HEK293 (cell line): ENCODE data around the gene UBA52.

Experiments used
- CTCF ChIA-PET: fragments of 350-600 bp; formaldehyde crosslinking; extraction: SDS; loops from one replicate; lab custom pipeline; 2021; ENCODE audit warnings: antibody characterized with exemption; lab: Yijun Ruan, JAX
- POLR2A ChIA-PET: fragments of 300-600 bp; formaldehyde crosslinking; extraction: SDS; loops from one replicate; lab custom pipeline; 2020; ENCODE audit warnings: antibody characterized with exemption, inconsistent platforms; lab: Yijun Ruan, JAX
- H3K27ac ChIP-seq: fragments of 200-500 bp; sonication (Bioruptor generic); 2 replicates; pipeline ENCODE4 v1.5.1; 2014; ENCODE audit warnings: low read depth, low read length, control low read depth, inconsistent platforms; ENCODE audit errors: extremely low read depth
- H3K36me3 ChIP-seq, 2 experiments: fragments of 200-500 bp in 1 of 2; sonication (Bioruptor generic) in 1 of 2; 1 replicate in 1 of 2; 2 replicates in 1 of 2; pipeline ENCODE4 v1.5.1; 2014 to 2017; ENCODE audit warnings: inconsistent platforms in 2 of 2, low read length in 2 of 2; ENCODE audit not compliant: control insufficient read depth in 2 of 2, insufficient read depth in 1 of 2
- H3K4me1 ChIP-seq: fragments of 200-500 bp; sonication (Bioruptor generic); 2 replicates; pipeline ENCODE4 v1.5.1; 2014; ENCODE audit warnings: mild to moderate bottlenecking, low read length, inconsistent platforms; ENCODE audit not compliant: control insufficient read depth, insufficient read depth
- H3K4me3 ChIP-seq: 2 replicates; pipeline ENCODE4 v1.5.1; 2011; ENCODE audit warnings: low read depth, mild to moderate bottlenecking, control low read depth, low read length, moderate library complexity
- H3K9me3 ChIP-seq: fragments of 200-500 bp; sonication (Bioruptor generic); 2 replicates; pipeline ENCODE4 v1.5.1; 2014; ENCODE audit warnings: low read depth, low read length, inconsistent platforms; ENCODE audit not compliant: control insufficient read depth, insufficient read depth
- EGR2 ChIP-seq: fragments of 450-650 bp; formaldehyde crosslinking; IDR thresholded peaks from 2 replicates; pipeline ENCODE4 v1.5.1; 2016; ENCODE audit warnings: low read depth, missing biosample characterization, missing genetic modification characterization
- GLI2 ChIP-seq: fragments of 450-650 bp; formaldehyde crosslinking; IDR thresholded peaks from 2 replicates; pipeline ENCODE4; 2017; ENCODE audit warnings: missing biosample characterization, missing genetic modification characterization, low read depth, borderline replicate concordance
- GLIS2 ChIP-seq: fragments of 450-650 bp; formaldehyde crosslinking; IDR thresholded peaks from 2 replicates; pipeline ENCODE4 v1.5.1; 2016; ENCODE audit warnings: missing biosample characterization, missing genetic modification characterization
- KLF16 ChIP-seq: fragments of 450-650 bp; formaldehyde crosslinking; IDR thresholded peaks from 2 replicates; pipeline ENCODE4 v1.5.1; 2017; ENCODE audit warnings: missing biosample characterization, missing genetic modification characterization
- KLF9 ChIP-seq: fragments of 450-650 bp; formaldehyde crosslinking; IDR thresholded peaks from 2 replicates; pipeline ENCODE4 v1.5.1; 2016; ENCODE audit warnings: missing biosample characterization, missing genetic modification characterization, low read depth
- ZFP3 ChIP-seq: fragments of 450-650 bp; formaldehyde crosslinking; IDR thresholded peaks from 2 replicates; pipeline ENCODE4 v1.5.1; 2016; ENCODE audit warnings: low read depth, missing biosample characterization, missing genetic modification characterization
- ZFP41 ChIP-seq: fragments of 450-650 bp; formaldehyde crosslinking; IDR thresholded peaks from 2 replicates; pipeline ENCODE4 v1.5.1; 2016; ENCODE audit warnings: missing biosample characterization, missing genetic modification characterization, borderline replicate concordance
- ZNF114 ChIP-seq: fragments of 450-650 bp; formaldehyde crosslinking; IDR thresholded peaks from 2 replicates; pipeline ENCODE4 v1.5.0; 2017; ENCODE audit warnings: missing biosample characterization, missing genetic modification characterization
- ZNF169 ChIP-seq: fragments of 450-650 bp; formaldehyde crosslinking; IDR thresholded peaks from 2 replicates; pipeline ENCODE4 v1.5.1; 2016; ENCODE audit warnings: missing biosample characterization, missing genetic modification characterization
- ZNF2 ChIP-seq: fragments of 450-650 bp; formaldehyde crosslinking; IDR thresholded peaks from 2 replicates; pipeline ENCODE4 v1.5.1; 2016; ENCODE audit warnings: missing biosample characterization, missing genetic modification characterization
- ZNF214 ChIP-seq: fragments of 450-650 bp; formaldehyde crosslinking; IDR thresholded peaks from 2 replicates; pipeline ENCODE4 v1.5.1; 2017; ENCODE audit warnings: missing biosample characterization, mild to moderate bottlenecking, missing genetic modification characterization, borderline replicate concordance
- ZNF394 ChIP-seq: fragments of 450-650 bp; formaldehyde crosslinking; IDR thresholded peaks from 2 replicates; pipeline ENCODE4 v1.5.1; 2016; ENCODE audit warnings: missing biosample characterization, missing genetic modification characterization, mild to moderate bottlenecking, moderate library complexity, borderline replicate concordance
- ZNF580 ChIP-seq: fragments of 450-650 bp; formaldehyde crosslinking; IDR thresholded peaks from 2 replicates; pipeline ENCODE4 v1.5.1; 2016; ENCODE audit warnings: missing biosample characterization, missing genetic modification characterization
- ZNF677 ChIP-seq: fragments of 450-650 bp; IDR thresholded peaks from 2 replicates; pipeline ENCODE4 v1.5.0; 2018; ENCODE audit warnings: missing biosample characterization, mild to moderate bottlenecking, missing genetic modification characterization, moderate library complexity
- ZNF747 ChIP-seq: fragments of 450-650 bp; formaldehyde crosslinking; IDR thresholded peaks from 2 replicates; pipeline ENCODE4 v1.5.1; 2016; ENCODE audit warnings: missing biosample characterization, missing genetic modification characterization
- ZNF785 ChIP-seq: fragments of 450-650 bp; formaldehyde crosslinking; IDR thresholded peaks from 2 replicates; pipeline ENCODE4 v1.5.1; 2016; ENCODE audit warnings: missing biosample characterization, missing genetic modification characterization
- ZSCAN16 ChIP-seq: fragments of 450-650 bp; formaldehyde crosslinking; IDR thresholded peaks from 2 replicates; pipeline ENCODE4 v1.5.1; 2016; ENCODE audit warnings: missing biosample characterization, missing genetic modification characterization
- TF ChIP-seq, protein P1 (sequence below): fragments of 450-650 bp; formaldehyde crosslinking; IDR thresholded peaks from 2 replicates; pipeline ENCODE4 v1.5.1; 2016; ENCODE audit warnings: missing biosample characterization, missing genetic modification characterization
- TF ChIP-seq, protein P2 (sequence below): fragments of 450-650 bp; formaldehyde crosslinking; IDR thresholded peaks from 2 replicates; pipeline ENCODE4 v1.5.1; 2016; ENCODE audit warnings: missing biosample characterization, missing genetic modification characterization
- TF ChIP-seq, protein P3 (sequence below): fragments of 450-650 bp; formaldehyde crosslinking; IDR thresholded peaks from 2 replicates; pipeline ENCODE4 v1.5.1; 2017; ENCODE audit warnings: missing biosample characterization, missing genetic modification characterization
- TF ChIP-seq, protein P4 (sequence below): IDR thresholded peaks from 2 replicates; pipeline ENCODE4 v1.6.1; 2011; ENCODE audit warnings: mild to moderate bottlenecking, low read depth, low read length, borderline replicate concordance
- TF ChIP-seq, protein P5 (sequence below): fragments of 450-650 bp; IDR thresholded peaks from 2 replicates; pipeline ENCODE4 v1.5.1; 2018; ENCODE audit warnings: missing biosample characterization, missing genetic modification characterization

The UBA52 gene

DNA sequence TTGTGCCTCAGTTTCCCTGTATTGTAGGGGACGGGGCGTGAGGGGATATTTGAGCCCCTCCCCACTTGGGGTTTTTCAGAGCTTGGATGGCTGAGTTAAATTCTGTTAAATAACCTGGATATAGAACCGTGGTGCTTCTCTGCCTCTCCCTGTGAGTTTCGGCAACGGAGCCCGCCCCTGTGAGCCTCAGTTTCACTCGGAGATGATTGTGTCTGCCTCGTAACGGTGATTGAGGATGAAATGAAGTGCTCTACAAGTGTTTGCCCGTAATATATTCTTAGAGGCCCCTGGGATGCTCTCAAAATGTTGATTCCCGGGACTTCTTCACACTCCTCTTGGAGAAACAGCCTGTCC, 13.5 kb upstream of the UBA52 start:
- TF ChIP-seq ZNF214 (tag by site-specific recombination) (no peak), ZNF580 (tag by site-specific recombination) (no peak), ZNF2 (tag by site-specific recombination) (no peak), GLI2 (no peak), KLF9 (tag by site-specific recombination) (no peak), ZNF785 (no peak), ZSCAN16 (tag by site-specific recombination) (no peak), KLF16 (no peak)
- TF ChIP-seq, protein P1, sequence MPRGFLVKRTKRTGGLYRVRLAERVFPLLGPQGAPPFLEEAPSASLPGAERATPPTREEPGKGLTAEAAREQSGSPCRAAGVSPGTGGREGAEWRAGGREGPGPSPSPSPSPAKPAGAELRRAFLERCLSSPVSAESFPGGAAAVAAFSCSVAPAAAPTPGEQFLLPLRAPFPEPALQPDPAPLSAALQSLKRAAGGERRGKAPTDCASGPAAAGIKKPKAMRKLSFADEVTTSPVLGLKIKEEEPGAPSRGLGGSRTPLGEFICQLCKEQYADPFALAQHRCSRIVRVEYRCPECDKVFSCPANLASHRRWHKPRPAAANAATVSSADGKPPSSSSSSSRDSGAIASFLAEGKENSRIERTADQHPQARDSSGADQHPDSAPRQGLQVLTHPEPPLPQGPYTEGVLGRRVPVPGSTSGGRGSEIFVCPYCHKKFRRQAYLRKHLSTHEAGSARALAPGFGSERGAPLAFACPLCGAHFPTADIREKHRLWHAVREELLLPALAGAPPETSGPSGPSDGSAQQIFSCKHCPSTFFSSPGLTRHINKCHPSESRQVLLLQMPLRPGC (tag by site-specific recombination): no peak
- Histone ChIP-seq H3K4me3 (peak overlapping the region; percentile 81), H3K36me3 (peaks cover under 1 to 20% of the 10 kb centered on the region in 2 experiments; a peak in 2 of 3 replicates), H3K9me3 (no peaks in the 10 kb centered on the region), H3K27ac (peak overlapping the region; percentile 51; the same call in 1 of the 2 replicates), H3K4me1 (no peaks in the 10 kb centered on the region)
- ChIA-PET POLR2A (interaction anchor here (0.6 to 4.9 kb wide), 12 partner anchors 8 to 133 kb away, joined by 3 to 62 read pairs (median 6); partner anchors contain the start of genes ELL, REX1BD and UBA52), CTCF (interaction anchor here (0.6 to 2.2 kb wide), 3 partner anchors 18 to 96 kb away, joined by 3 to 9 read pairs (median 3); no protein-coding TSS in a partner anchor)

GRCh38 chr19:18558604-18559003, 13.1 kb upstream of the UBA52 start:
- TF ChIP-seq ZNF677 (no peak), ZNF169 (tag by site-specific recombination) (no peak), ZNF394 (no peak), ZFP3 (tag by site-specific recombination) (no peak), EGR2 (tag by site-specific recombination) (no peak), ZNF747 (tag by site-specific recombination) (no peak), ZNF114 (tag by site-specific recombination) (no peak), GLIS2 (no peak), ZFP41 (tag by site-specific recombination) (no peak)
- TF ChIP-seq, protein P2, sequence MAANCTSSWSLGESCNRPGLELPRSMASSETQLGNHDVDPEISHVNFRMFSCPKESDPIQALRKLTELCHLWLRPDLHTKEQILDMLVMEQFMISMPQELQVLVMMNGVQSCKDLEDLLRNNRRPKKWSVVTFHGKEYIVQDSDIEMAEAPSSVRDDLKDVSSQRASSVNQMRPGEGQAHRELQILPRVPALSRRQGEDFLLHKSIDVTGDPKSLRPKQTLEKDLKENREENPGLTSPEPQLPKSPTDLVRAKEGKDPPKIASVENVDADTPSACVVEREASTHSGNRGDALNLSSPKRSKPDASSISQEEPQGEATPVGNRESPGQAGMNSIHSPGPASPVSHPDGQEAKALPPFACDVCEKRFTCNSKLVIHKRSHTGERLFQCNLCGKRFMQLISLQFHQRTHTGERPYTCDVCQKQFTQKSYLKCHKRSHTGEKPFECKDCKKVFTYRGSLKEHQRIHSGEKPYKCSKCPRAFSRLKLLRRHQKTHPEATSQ (tag by site-specific recombination): no peak
- TF ChIP-seq, protein P3, sequence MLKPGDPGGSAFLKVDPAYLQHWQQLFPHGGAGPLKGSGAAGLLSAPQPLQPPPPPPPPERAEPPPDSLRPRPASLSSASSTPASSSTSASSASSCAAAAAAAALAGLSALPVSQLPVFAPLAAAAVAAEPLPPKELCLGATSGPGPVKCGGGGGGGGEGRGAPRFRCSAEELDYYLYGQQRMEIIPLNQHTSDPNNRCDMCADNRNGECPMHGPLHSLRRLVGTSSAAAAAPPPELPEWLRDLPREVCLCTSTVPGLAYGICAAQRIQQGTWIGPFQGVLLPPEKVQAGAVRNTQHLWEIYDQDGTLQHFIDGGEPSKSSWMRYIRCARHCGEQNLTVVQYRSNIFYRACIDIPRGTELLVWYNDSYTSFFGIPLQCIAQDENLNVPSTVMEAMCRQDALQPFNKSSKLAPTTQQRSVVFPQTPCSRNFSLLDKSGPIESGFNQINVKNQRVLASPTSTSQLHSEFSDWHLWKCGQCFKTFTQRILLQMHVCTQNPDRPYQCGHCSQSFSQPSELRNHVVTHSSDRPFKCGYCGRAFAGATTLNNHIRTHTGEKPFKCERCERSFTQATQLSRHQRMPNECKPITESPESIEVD (tag by site-specific recombination): no peak
- TF ChIP-seq, protein P4, sequence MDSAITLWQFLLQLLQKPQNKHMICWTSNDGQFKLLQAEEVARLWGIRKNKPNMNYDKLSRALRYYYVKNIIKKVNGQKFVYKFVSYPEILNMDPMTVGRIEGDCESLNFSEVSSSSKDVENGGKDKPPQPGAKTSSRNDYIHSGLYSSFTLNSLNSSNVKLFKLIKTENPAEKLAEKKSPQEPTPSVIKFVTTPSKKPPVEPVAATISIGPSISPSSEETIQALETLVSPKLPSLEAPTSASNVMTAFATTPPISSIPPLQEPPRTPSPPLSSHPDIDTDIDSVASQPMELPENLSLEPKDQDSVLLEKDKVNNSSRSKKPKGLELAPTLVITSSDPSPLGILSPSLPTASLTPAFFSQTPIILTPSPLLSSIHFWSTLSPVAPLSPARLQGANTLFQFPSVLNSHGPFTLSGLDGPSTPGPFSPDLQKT: no peak
- TF ChIP-seq, protein P5, sequence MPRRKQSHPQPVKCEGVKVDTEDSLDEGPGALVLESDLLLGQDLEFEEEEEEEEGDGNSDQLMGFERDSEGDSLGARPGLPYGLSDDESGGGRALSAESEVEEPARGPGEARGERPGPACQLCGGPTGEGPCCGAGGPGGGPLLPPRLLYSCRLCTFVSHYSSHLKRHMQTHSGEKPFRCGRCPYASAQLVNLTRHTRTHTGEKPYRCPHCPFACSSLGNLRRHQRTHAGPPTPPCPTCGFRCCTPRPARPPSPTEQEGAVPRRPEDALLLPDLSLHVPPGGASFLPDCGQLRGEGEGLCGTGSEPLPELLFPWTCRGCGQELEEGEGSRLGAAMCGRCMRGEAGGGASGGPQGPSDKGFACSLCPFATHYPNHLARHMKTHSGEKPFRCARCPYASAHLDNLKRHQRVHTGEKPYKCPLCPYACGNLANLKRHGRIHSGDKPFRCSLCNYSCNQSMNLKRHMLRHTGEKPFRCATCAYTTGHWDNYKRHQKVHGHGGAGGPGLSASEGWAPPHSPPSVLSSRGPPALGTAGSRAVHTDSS (tag by site-specific recombination): no peak
- H3K27ac ChIP-seq: peak overlapping the region; percentile 51; the same call in 1 of the 2 replicates
- peak overlapping the region; percentile 81 for H3K4me3 ChIP-seq
- no peaks in the 10 kb centered on the region for H3K9me3 ChIP-seq
- ChIA-PET POLR2A (interaction anchor here (0.6 to 4.9 kb wide), 9 partner anchors 8 to 133 kb away, joined by 3 to 62 read pairs (median 6); partner anchors contain the start of genes REX1BD and UBA52), CTCF (interaction anchor here (0.6 to 2.2 kb wide), 3 partner anchors 19 to 97 kb away, joined by 3 to 9 read pairs (median 3); no protein-coding TSS in a partner anchor)
- no peaks in the 10 kb centered on the region for H3K4me1 ChIP-seq
- peaks cover 5 to 25% of the 10 kb centered on the region in 2 experiments; a peak in 2 of 3 replicates for H3K36me3 ChIP-seq
